Measurements from ENCODE around the gene PLXNA3.
A peak's percentile ranks its signal among the peaks of the same experiment; 100 is the strongest.

PLXNA3 gene

DNA sequence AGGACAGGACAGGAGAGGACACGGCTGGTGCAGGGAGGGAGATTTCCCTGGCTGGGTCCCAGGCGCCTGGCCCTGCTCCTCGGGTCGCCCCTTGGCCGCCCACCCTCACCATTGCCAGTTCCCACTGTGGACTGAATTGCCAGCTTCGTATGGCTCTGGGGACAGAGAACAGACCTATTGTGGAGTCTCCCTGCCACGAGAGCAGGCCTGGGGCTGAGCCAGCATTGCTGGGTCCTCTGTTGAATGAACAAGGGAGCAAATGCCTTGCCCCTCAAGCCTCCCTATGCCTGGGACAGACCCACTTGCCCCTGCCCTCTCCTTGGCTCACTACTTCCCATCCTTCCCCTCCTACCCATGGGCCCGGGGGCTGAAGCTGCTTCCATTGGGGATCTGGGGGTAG lies 4.3 kb downstream of the PLXNA3 start:
- no peak for DNase-seq

DNA sequence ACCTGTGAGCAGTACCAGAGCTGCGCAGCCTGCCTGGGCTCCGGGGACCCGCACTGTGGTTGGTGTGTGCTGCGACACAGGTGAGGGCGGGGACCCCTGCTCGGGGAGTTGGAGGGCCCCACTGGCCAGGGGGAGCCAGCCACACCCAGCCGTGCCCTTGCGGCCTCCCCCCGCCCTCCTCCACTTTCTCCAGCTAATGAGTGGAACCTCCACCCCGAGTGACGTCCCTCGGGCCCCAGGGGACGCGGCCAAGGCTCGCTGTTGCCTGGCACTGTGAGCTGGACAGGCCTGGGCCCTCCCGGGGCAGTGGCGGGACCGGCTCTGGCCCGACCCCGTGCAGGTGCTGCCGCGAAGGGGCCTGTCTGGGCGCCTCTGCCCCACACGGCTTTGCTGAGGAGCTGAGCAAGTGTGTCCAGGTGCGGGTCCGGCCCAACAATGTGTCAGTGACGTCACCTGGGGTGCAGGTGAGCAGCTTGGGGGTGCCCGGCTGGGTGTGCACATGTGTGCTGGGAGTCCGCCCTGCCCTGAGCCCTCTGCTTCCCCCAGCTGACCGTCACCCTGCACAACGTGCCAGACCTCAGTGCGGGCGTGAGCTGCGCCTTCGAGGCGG lies 5.6 kb downstream of the PLXNA3 start:
- DNase-seq, result no peak

GRCh38 chrX:154464806-154465365 lies 6.8 kb downstream of the PLXNA3 start:
- DNase-seq, result no peak

GRCh38 chrX:154465601-154466000 lies 7.5 kb downstream of the PLXNA3 start:
- no peak for DNase-seq

DNA sequence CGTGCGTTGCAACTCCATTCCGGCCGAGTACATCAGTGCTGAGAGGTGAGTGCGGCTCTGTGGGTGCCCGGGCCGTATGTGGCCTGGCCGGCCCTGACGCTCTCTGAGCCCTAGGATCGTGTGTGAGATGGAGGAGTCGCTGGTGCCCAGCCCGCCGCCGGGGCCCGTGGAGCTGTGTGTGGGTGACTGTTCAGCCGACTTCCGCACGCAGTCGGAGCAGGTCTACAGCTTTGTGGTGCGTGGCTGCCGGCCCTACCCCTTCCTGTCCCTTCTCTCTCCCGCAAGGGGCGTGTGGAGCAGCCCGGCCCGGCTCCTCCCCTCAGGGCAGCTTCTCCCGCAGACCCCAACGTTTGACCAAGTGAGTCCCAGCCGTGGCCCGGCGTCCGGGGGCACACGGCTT lies 8.0 kb downstream of the PLXNA3 start:
- no peak for DNase-seq

- DNase-seq, result no peak
These were observed 8.8 kb downstream of the PLXNA3 start for GRCh38 chrX:154466907-154467306.

DNA sequence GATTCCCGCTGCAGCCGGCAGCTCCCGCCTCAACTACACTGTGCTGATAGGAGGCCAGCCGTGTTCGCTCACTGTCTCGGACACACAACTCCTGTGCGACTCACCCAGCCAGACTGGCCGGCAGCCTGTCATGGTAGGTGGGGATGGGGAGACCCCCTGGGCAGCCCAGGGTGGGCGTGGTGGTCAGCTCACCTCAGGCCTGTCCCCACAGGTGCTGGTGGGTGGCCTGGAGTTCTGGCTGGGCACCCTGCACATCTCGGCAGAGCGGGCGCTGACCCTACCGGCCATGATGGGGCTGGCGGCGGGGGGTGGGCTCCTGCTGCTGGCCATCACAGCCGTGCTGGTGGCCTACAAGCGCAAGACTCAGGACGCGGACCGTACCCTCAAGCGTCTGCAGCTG lies 9.5 kb downstream of the PLXNA3 start:
- DNase-seq, result no peak

DNA sequence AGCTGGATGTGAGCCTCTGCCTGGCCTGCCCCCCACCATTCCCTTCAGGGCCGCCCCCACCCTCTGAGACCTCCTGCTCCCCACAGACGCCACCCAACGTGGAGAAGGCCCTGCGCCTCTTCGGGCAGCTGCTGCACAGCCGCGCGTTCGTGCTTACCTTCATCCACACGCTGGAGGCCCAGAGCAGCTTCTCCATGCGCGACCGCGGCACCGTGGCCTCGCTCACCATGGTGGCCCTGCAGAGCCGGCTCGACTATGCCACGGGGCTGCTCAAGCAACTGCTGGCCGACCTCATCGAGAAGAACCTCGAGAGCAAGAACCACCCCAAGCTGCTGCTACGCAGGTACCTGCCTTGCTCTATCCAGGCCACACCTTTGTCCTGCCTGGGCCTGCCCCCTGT lies 10.1 kb downstream of the PLXNA3 start:
- no peak for DNase-seq

- no peak for DNase-seq
These were observed 11.0 kb downstream of the PLXNA3 start for GRCh38 chrX:154469114-154469513.

- no peak for DNase-seq
These were observed 11.8 kb downstream of the PLXNA3 start for GRCh38 chrX:154469880-154470279.

GRCh38 chrX:154470434-154470833 lies 12.4 kb downstream of the PLXNA3 start:
- DNase-seq, result no peak

DNA sequence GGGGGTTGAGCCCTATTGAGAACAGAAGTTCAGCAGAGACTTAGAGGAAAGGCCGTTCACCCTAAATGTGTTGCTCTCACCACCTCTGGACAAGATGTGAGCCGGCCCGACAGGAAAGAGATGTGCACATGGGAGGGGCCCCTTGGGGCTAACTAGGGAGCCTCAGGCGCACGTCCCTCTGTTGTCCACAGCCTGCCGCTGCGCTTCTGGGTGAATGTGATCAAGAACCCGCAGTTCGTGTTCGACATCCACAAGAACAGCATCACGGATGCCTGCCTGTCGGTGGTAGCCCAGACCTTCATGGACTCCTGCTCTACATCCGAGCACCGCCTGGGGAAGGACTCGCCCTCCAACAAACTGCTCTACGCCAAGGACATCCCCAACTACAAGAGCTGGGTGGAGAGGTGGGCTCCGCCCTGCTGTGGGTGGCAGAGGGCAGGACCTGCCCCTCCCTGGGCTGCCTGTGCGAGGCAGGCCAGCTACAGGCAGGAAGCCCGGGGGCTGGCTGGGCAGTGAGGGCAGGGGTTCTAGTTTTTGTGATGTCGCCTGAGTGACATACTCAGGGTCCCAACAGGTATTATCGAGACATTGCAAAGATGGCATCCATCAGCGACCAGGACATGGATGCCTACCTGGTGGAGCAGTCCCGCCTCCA lies 13.0 kb downstream of the PLXNA3 start:
- DNase-seq, result no peak

GRCh38 chrX:154471839-154472684 lies 14.0 kb downstream of the PLXNA3 start:
- no peak for DNase-seq

DNA sequence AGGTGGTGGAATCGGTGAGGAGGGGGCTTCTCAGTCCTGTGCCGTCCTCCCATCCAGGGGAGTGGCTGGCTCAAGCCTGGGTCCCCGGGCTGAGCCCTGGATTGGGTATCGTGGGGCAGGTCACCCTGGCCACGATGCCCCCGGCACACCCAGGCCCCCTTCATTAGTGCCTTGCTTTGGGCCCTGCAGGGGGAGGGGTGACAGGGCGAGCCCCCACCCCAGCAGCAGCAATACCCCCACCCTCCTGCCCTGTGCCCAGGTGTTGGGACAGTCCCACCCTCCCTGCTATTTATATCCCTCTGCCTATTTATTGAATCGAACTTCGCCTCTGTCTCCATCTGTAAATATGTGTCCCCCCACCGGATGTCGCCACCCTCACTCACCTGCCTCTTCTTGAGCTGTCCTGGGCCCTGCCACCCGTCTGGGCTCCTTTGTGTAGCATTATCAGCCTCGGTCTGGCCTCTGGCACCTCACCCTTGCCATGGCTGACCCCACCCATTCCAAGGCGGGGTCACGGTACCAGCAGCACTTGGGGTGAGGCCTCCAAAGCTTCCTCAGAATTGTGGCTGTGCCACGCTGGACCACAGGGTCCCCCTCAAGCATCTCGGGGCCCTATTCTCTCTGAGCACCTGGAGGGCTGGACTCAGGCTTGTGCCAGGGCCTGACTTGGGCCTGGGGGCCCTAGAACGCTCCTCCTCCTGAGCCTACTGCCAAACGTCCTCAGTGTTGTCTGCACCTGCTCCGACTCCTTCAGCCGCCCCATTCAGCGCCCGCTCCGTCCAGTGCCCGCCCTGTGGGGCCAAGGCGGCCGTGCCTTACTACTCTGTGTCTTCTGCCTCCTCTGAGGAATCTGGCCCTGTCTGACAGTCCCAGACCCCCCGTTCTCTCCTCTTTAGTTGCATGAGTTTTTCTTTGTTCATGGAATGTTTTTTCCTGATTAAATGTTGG lies 14.9 kb downstream of the PLXNA3 start:
- DNase-seq, result no peak

DNA sequence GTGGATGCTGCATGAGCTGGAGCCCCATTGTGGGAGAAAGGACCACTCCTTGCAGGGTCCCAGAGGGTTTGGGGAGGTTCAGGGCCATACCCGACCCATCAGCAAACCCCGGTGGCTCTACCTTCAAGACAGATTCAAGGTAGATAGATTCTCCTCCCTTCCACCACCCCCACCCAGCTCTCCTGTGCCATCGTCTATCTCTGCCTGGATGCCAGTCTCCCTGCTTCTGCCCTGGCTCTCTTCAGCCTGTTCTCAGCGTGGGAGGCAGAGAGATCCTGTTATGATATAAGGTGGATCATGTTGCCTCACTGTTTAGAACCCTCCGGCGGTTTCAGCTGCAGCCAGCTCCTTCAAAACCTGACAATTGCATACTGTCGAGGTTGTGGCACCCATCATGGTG lies 15.6 kb downstream of the PLXNA3 start:
- no peak for DNase-seq

- no peak for DNase-seq
These were observed 18.7 kb downstream of the PLXNA3 start for GRCh38 chrX:154476821-154477220.

- DNase-seq, result no peak
These were observed 19.9 kb downstream of the PLXNA3 start for GRCh38 chrX:154477891-154478477.

DNA sequence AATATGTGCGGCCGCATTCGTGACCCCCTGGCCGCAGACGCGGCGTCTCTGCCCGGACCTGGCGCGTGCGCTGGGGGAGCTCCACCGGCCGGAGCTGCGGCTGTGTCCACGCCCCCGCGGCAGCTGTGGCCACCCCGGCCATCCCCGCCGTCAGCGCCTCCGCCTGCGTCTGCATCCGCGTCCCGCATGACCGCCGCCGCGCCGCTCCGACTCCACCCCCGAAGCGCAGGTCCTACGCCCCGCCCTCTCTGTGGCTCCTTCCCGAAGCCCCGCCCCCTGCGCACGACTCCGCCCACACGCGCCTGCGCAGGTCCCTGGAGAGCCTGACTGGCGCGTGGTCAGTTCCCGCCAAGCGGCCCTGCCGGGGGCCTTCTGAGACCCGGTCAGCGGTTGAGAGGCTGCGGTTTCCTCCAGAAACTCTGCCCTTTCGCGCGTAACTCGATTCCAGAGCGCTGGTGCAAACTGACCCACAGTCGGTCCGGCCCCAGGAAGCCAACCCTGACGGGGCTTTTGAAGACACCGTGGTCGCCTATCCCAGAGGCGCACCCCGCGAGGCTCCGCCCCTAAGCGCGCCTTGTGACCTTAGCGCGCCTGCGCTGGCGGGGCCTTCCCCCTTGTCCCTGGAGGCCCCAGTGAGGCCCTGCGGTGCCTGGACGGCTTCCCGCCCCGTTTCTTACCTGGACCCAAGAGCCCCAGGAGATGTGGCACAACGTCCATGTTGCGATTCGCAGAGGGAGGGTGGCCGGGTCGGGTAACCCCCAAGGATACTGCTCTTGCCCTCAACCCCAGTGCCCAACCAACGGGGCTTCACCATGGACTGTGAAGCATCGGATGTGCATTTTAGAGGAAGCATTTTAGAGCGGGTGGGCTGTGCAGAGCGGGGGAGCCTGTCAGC lies 20.9 kb downstream of the PLXNA3 start, which contains the start of gene LAGE3:
LAGE3 (minus strand) TSS at position 554 of the 895 bp plus-strand sequence; CDS start at position 188, 366 bp downstream.
- peak; percentile 94 for DNase-seq

DNA sequence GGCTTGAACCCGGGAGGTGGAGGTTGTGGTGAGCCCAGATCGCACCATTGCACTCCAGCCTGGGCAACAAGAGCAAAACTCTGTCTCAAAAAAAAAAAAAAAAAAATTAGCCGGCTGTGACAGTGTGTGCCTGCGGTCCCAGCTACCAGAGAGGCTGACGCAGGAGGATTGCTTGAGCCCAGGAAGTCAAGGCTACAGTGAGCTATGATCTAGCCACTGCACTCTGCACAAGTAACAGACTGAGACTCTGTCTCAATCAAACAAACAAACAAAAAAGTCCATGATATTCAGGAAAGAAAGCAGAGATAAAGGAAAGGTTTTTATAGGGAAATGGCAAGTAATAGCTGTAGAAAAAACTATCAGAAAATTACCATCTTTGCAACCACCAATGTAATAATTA lies 23.1 kb downstream of the PLXNA3 start:
- no peak for DNase-seq

DNA sequence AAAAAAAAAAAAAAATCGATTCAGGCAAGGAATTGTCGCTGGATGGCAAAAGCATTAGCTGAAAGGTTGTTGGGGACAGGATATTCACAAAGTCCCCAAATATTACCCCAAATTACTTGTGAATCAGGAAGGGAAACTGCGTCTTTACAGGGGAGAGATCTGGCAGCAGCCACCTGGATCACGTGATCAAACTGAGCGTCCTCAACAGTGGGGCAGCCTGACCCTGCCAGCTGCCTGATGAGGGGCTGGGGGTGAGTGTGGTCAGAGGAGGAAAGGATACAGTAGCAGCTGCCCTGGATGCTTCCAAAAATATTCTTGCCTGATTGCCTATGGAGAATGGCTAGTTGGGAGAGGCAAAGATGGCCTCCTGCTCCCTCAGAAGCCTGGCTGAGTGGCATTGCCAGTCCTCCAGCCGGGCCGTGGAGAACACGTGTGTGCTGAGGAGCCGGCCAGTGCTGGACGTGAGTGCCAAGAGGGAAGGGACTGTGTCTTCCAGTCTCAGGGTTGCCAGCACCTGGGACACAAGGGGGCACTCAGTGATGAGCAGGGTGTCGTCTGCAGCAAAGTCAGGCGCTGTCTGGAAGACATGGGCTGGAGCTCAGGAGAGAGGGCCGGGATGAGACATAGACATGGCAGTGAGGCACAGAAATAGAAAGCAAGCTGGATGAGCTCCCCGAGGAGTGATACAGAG lies 24.0 kb downstream of the PLXNA3 start:
- DNase-seq, result no peak
